Keratinocyte (primary cell): Measurements from ENCODE around the gene SPSB2. TPM values are rescaled to one million over a fixed set of nuclear protein-coding genes. Genes with fewer than 3 reads are reported as not detected.
A peak's percentile ranks its signal among the peaks of the same experiment; 100 is the strongest.

Experiments
- DNase-seq: peaks from one replicate; pipeline ENCODE4 v3.0.0-alpha.2; 2011; ENCODE audit warnings: low read depth, missing footprints, low spot score
- FAIRE-seq: peaks from 2 replicates; lab custom pipeline; 2011; peaks lifted over from hg19 to GRCh38; lab: Jason Lieb, UNC
- H2AFZ ChIP-seq: 2 replicates; pipeline ENCODE4 v1.6.0; 2012; ENCODE audit warnings: low read length, control low read depth, inconsistent platforms; ENCODE audit not compliant: control insufficient read depth
- H3K27ac ChIP-seq: 2 replicates; pipeline ENCODE4 v1.5.1; 2011; ENCODE audit warnings: low read length; ENCODE audit not compliant: control insufficient read depth, insufficient read depth
- H3K27me3 ChIP-seq: 3 replicates; pipeline ENCODE4 v1.6.0; 2011; ENCODE audit warnings: low read length; ENCODE audit not compliant: control insufficient read depth, insufficient read depth; ENCODE audit errors: extremely low read depth
- H3K36me3 ChIP-seq, 2 experiments: 2 replicates in 1 of 2; 3 replicates in 1 of 2; pipeline ENCODE4 v1.5.1; 2011; ENCODE audit warnings: low read length in 2 of 2, mild to moderate bottlenecking in 1 of 2; ENCODE audit not compliant: control insufficient read depth in 2 of 2, insufficient read depth in 2 of 2; ENCODE audit errors: extremely low read depth in 1 of 2
- H3K4me1 ChIP-seq: 3 replicates; pipeline ENCODE4 v1.5.1; 2011; ENCODE audit warnings: low read length; ENCODE audit not compliant: control insufficient read depth, insufficient read depth; ENCODE audit errors: extremely low read depth
- H3K4me2 ChIP-seq: 3 replicates; pipeline ENCODE4 v1.6.0; 2011; ENCODE audit warnings: low read depth, low read length; ENCODE audit not compliant: control insufficient read depth, insufficient read depth; ENCODE audit errors: extremely low read depth
- H3K4me3 ChIP-seq, 3 experiments: fragments of 200-600 bp in 1 of 3; sonication (generic) in 1 of 3; 2 replicates in 2 of 3; 3 replicates in 1 of 3; pipeline ENCODE4 v1.5.1; 2011 to 2016; ENCODE audit warnings: low read length in 3 of 3, mild to moderate bottlenecking in 3 of 3, control low read depth in 2 of 3, inconsistent platforms in 1 of 3, low read depth in 1 of 3, mixed read lengths in 1 of 3, mixed run types in 1 of 3, moderate library complexity in 1 of 3; ENCODE audit not compliant: control insufficient read depth in 2 of 3, insufficient read depth in 2 of 3; ENCODE audit errors: extremely low read depth in 1 of 3
- H3K79me2 ChIP-seq: 2 replicates; pipeline ENCODE4 v1.6.0; 2012; ENCODE audit warnings: low read length; ENCODE audit not compliant: control insufficient read depth, insufficient read depth
- H3K9ac ChIP-seq: 3 replicates; pipeline ENCODE4 v1.6.0; 2011; ENCODE audit warnings: low read length; ENCODE audit not compliant: control insufficient read depth, insufficient read depth; ENCODE audit errors: extremely low read depth
- H3K9me1 ChIP-seq: 3 replicates; pipeline ENCODE4 v1.6.0; 2011; ENCODE audit warnings: low read length; ENCODE audit not compliant: control insufficient read depth, insufficient read depth; ENCODE audit errors: extremely low read depth
- H3K9me3 ChIP-seq: 2 replicates; pipeline ENCODE4 v1.5.1; 2012; ENCODE audit warnings: low read depth, low read length; ENCODE audit not compliant: control insufficient read depth
- H4K20me1 ChIP-seq: 3 replicates; pipeline ENCODE4 v1.6.0; 2011; ENCODE audit warnings: low read length; ENCODE audit not compliant: control insufficient read depth, insufficient read depth; ENCODE audit errors: extremely low read depth
- CTCF ChIP-seq, 3 experiments: IDR thresholded peaks in 1 of 3; conservative IDR thresholded peaks in 1 of 3; optimal IDR thresholded peaks in 1 of 3; 2 replicates in 2 of 3; 3 replicates in 1 of 3; pipeline versions ENCODE3 to v1.5.1; 2011; ENCODE audit warnings: low read length in 3 of 3, mild to moderate bottlenecking in 3 of 3, moderate library complexity in 2 of 3, control low read depth in 1 of 3, inconsistent platforms in 1 of 3; ENCODE audit not compliant: insufficient read depth in 2 of 3; ENCODE audit errors: extremely low read depth in 1 of 3
- EZH2 ChIP-seq: IDR thresholded peaks from one replicate; pipeline ENCODE4 v1.6.1; 2012; ENCODE audit warnings: inconsistent platforms, mild to moderate bottlenecking, low read length, moderate library complexity
- dilution Hi-C: fragments of 300-500 bp; cut with MboI; formaldehyde crosslinking; loops from one replicate; pipeline ENCODE4 v1.7.0; 2020; ENCODE audit warnings: low sequenced_read_pairs; ENCODE audit not compliant: extremely low pct_ligation_motif_present
- polyA plus RNA-seq, 5 experiments: library from polyadenylated mRNA; depleted of rRNA in 3 of 5; stranded (reverse) in 3 of 5; stranded (forward) in 1 of 5; unstranded in 1 of 5; fragments of >200 nt; gene quantifications; 1 replicate in 1 of 5; 2 replicates in 3 of 5; 3 replicates in 1 of 5; pipeline versions ENCODE4 v1.2.1 to v1.2.3, GENCODE V29; 2011 to 2012; ENCODE audit warnings: missing spikeins in 2 of 5, low read depth in 1 of 5, low replicate concordance in 1 of 5

Gene SPSB2
- polyA plus RNA-seq, 1 donor (not counting 4 experiments of a cell fraction or from before 2014, with no cell fraction given), result 4.9 TPM

GRCh38 chr12:6850796-6851152 lies 22.3 kb downstream of the SPSB2 start:
- no peak for DNase-seq
- Histone ChIP-seq H4K20me1 (no peaks in the 10 kb centered on the region), H3K9me1 (no peaks in the 10 kb centered on the region), H3K36me3 (peaks cover 11 to 41% of the 10 kb centered on the region in 2 experiments), H3K27ac (peak overlapping the region; percentile 91), H3K9me3 (no peaks in the 10 kb centered on the region), H3K4me1 (peaks cover 21% of the 10 kb centered on the region), H3K4me2 (peak overlapping the region; percentile 94), H3K9ac (peak overlapping the region; percentile 92), H3K79me2 (peaks cover 40% of the 10 kb centered on the region), H3K27me3 (no peaks in the 10 kb centered on the region), H2AFZ (peak overlapping the region; percentile 73), H3K4me3 (peak overlapping the region; percentile 72 to 99 (median 95))
- TF ChIP-seq CTCF (optimal IDR thresholded peaks at IDR 0.05 in 1 of 3, IDR thresholded peaks at IDR 0.05 in 1 of 3, conservative IDR thresholded peaks at IDR 0.05 in 1 of 3; ENCODE audit: extremely low read depth in 1 of 3, insufficient read depth in 2 of 3, low read length in 3 of 3) (no peak), EZH2 (no peak)
- dilution Hi-C loops, result no loop called here
- FAIRE-seq, result no peak

GRCh38 chr12:6849976-6850560 lies 23.0 kb downstream of the SPSB2 start:
- Histone ChIP-seq H3K4me1 (peaks cover 21% of the 10 kb centered on the region), H4K20me1 (no peaks in the 10 kb centered on the region), H3K27ac (peak overlapping the region; percentile 91), H3K27me3 (no peaks in the 10 kb centered on the region), H3K4me3 (peak overlapping the region in 2 of 3 experiments; percentile 95 to 99), H3K79me2 (peaks cover 34% of the 10 kb centered on the region), H3K9me3 (no peaks in the 10 kb centered on the region), H3K9ac (peak overlapping the region; percentile 92), H3K4me2 (peak overlapping the region; percentile 94), H3K9me1 (no peaks in the 10 kb centered on the region), H3K36me3 (peaks cover 6 to 38% of the 10 kb centered on the region in 2 experiments), H2AFZ (no peak overlapping the region)
- DNase-seq (no peak), FAIRE-seq (no peak)
- no peak for TF ChIP-seq EZH2
- TF ChIP-seq CTCF (optimal IDR thresholded peaks at IDR 0.05 in 1 of 3, IDR thresholded peaks at IDR 0.05 in 1 of 3, conservative IDR thresholded peaks at IDR 0.05 in 1 of 3; ENCODE audit: extremely low read depth in 1 of 3, insufficient read depth in 2 of 3, low read length in 3 of 3), result no peak
- dilution Hi-C loops, result no loop called here
